Body of pancreas (tissue), 4 donors: ENCODE results near the gene TENT5C. TPM values are rescaled to one million over a fixed set of nuclear protein-coding genes. Genes with fewer than 3 reads are reported as not detected.

Experiments used
- ATAC-seq: fragments of 150-250 bp; one replicate; pipeline ENCODE4 v1.9.1; 2016
- DNase-seq, 4 donors: peaks; one replicate each; pipeline ENCODE4 v3.0.0-alpha.2; 2019
- H3K27ac ChIP-seq, 4 donors: fragments of 200-600 bp; sonication (generic); 1 replicate in 3 of 4; 2 replicates in 1 of 4; pipeline versions ENCODE4 v1.5.1 to v1.6.1; 2016 to 2019; ENCODE audit warnings: mild to moderate bottlenecking in 1 of 4, mixed read lengths in 1 of 4, moderate library complexity in 1 of 4
- H3K27me3 ChIP-seq, 2 donors: fragments of 200-600 bp; sonication (generic); one replicate each; pipeline ENCODE4 v1.6.0; 2016; ENCODE audit warnings: mild to moderate bottlenecking in 1 of 2
- H3K36me3 ChIP-seq, 2 donors: fragments of 200-600 bp; sonication (generic); replicated peaks in 1 of 2; 2 replicates each; pipeline ENCODE4 v1.5.1; 2016; ENCODE audit warnings: low read depth in 2 of 2; ENCODE audit not compliant: insufficient read depth in 1 of 2
- H3K4me1 ChIP-seq: fragments of 200-600 bp; sonication (generic); one replicate; pipeline ENCODE4 v1.6.0; 2016
- H3K4me3 ChIP-seq, 2 donors: fragments of 200-600 bp; sonication (generic); 1 replicate in 1 of 2; 2 replicates in 1 of 2; pipeline ENCODE4 v1.5.1; 2016 to 2019
- H3K9me3 ChIP-seq, 3 donors: fragments of 200-600 bp; sonication (generic); 1 replicate in 2 of 3; 2 replicates in 1 of 3; pipeline ENCODE4 v1.5.1; 2016
- CTCF ChIP-seq, 7 experiments: fragments of 450-650 bp in 4 of 7; fragments of 200-600 bp in 3 of 7; sonication (generic) in 3 of 7; IDR thresholded peaks; one replicate each; pipeline ENCODE4 v1.5.1; 2016 to 2019; ENCODE audit warnings: antibody characterized with exemption in 7 of 7
- POLR2A ChIP-seq, 3 donors: fragments of 450-650 bp; IDR thresholded peaks; one replicate each; pipeline ENCODE4 v1.6.1; 2016; ENCODE audit warnings: antibody characterized with exemption in 3 of 3, mild to moderate bottlenecking in 2 of 3
- WGBS, 2 donors: methylation state at CpG; one replicate each; pipeline ENCODE4 v1.1.5; 2017; 5-methylcytosine and 5-hydroxymethylcytosine counted together
- intact Hi-C: fragments of 100-400 bp; cut with DNase I; formaldehyde crosslinking; loops from one replicate; pipeline ENCODE4 v1.15.1; 2023
- total RNA-seq, 2 donors: library from RNA; depleted of rRNA; stranded (reverse); fragments of >200 nt; gene quantifications; one replicate each; pipeline ENCODE4 v1.1.0, GENCODE V29; 2016

The TENT5C gene
- total RNA-seq, 2 donors from 2014 or later: 30.0 to 39.7 TPM

DNA sequence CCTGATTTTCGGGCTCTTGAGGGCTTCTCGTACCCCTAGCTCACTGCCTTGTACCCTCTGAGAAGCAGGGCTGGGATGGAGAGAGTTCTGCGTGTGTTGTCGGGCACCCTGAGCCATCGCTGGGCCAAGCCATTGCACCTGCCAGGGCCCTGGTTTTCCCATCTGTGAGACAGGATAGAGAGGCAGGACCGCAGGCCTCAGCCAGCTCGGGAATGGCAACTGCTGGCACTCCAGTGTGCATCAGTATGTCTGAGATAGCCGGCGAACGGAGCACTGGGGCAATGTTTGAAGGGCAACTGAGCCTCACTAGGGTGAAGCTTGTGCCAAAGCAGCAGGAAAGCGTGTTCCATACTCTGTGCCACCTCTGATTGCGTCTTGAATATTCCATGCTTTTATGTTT is 66.9 kb downstream of the TENT5C start:
- no peak overlapping the region for H3K4me3 ChIP-seq
- H3K27me3 ChIP-seq: no peaks in the 10 kb centered on the region
- ATAC-seq (no peak), DNase-seq (no peak)
- 57 to 62% methylated on average over 11 to 12 of the region's 12 CpGs for WGBS, 2 donors
- no peaks in the 10 kb centered on the region for H3K9me3 ChIP-seq
- H3K4me1 ChIP-seq: peaks cover 55% of the 10 kb centered on the region
- intact Hi-C loops: no loop called here
- no peaks in the 10 kb centered on the region for H3K36me3 ChIP-seq
- H3K27ac ChIP-seq: no peak overlapping the region
- TF ChIP-seq CTCF (IDR thresholded peaks at IDR 0.05) (no peak), POLR2A (IDR thresholded peaks at IDR 0.05) (no peak)

- H3K27ac ChIP-seq: no peak overlapping the region
- H3K4me1 ChIP-seq: peaks cover 60% of the 10 kb centered on the region
- no peak overlapping the region for H3K4me3 ChIP-seq
- TF ChIP-seq CTCF (IDR thresholded peaks at IDR 0.05): no peak
- no peak for TF ChIP-seq POLR2A (IDR thresholded peaks at IDR 0.05)
- intact Hi-C loops: no loop called here
- ATAC-seq (no peak), DNase-seq (no peak)
- no peaks in the 10 kb centered on the region for H3K36me3 ChIP-seq
- 81 to 89% methylated on average over 2 of the region's 2 CpGs for WGBS, 2 donors
- H3K9me3 ChIP-seq: no peaks in the 10 kb centered on the region
- no peaks in the 10 kb centered on the region for H3K27me3 ChIP-seq
These were observed 67.6 kb downstream of the TENT5C start for GRCh38 chr1:117673405-117673804.

DNA sequence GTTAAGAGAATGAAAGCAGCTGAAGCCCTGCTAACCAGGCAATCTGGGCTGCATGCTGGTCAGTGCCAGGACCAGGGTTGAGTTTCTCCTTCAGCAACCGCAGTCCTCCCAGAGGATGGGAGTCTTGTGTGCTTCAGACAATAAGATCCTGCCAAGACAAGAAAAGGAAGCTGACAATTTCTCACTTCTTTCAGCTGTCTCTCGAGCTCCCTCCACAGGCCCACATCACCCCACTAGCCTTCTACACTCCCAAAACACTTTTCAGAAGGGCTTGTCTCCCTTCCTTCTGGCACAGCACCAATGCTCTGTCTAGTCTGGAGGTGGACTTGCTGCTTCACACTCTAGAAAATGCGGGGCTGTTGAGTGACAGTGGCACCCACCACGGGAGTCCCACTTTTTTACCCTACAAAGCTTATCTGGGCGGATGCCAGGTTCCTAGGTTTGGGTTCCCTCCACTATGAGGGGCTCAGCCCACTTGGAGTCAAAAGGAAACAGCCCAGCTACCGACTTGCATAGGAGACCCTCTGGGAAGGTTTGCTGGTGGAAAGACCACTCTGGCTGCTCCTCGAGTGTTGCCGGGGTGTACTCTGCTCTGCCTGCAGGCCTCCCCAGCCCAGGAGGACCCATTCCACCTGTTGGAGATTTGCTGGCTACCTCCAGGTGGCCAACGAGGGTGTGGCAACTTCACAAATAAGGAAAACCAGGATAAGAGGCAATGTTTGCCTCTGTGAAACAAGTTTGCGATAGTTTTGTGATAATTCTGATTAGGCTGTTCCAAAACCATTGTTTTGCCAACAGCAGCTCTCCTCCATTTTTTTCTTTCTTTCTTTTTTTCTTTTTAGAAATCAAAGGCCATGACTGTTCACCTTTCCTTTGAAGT is 68.9 kb downstream of the TENT5C start:
- Histone ChIP-seq H3K9me3 (no peaks in the 10 kb centered on the region), H3K4me1 (peaks cover 74% of the 10 kb centered on the region), H3K27ac (peak overlapping the region in 3 of 4 donors; percentile 31 to 50 (median 40)), H3K36me3 (no peaks in the 10 kb centered on the region), H3K4me3 (no peak overlapping the region), H3K27me3 (no peaks in the 10 kb centered on the region)
- DNase-seq (peak; percentile 42 to 76 (median 62)), ATAC-seq (peak; percentile 55)
- WGBS, 2 donors: 35 to 40% methylated on average over 9 to 10 of the region's 10 CpGs
- intact Hi-C loops: no loop called here
- peak in 4 of 7 experiments; percentile 25 to 52 (median 34) for TF ChIP-seq CTCF (IDR thresholded peaks at IDR 0.05)
- no peak for TF ChIP-seq POLR2A (IDR thresholded peaks at IDR 0.05)

DNA sequence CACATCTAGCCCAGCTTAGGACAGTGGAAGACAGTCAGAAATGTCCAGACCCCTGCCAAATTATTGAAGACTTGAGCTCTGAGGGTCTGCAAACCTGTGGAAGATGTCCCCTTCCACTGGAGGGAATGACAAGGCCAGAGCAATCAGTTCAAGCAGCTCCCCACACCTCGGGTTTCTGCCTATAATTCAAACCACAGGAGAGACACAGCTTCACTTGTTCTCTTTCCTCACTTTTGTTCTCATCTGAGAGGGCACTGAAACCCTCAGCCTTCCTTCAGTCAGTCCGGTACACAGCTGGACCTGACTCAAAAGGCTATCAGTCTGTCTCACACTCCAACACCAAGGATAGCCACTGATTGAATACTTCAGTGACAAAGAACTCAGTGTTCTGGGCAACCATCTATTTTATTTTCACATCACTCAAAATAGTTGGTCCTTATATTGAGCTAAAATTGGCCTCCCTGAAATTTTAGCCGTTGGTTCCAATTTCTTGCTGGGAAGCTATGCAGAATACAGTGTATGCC is 70.1 kb downstream of the TENT5C start:
- Histone ChIP-seq H3K27ac (peak overlapping the region; percentile 9 to 50 (median 36)), H3K4me3 (no peak overlapping the region), H3K36me3 (no peaks in the 10 kb centered on the region), H3K27me3 (no peaks in the 10 kb centered on the region), H3K9me3 (no peaks in the 10 kb centered on the region), H3K4me1 (peaks cover 78% of the 10 kb centered on the region)
- ATAC-seq (peak; percentile 35), DNase-seq (peak in 3 of 4 donors; percentile 46 to 54 (median 51))
- intact Hi-C loops: no loop called here
- TF ChIP-seq CTCF (IDR thresholded peaks at IDR 0.05) (no peak), POLR2A (IDR thresholded peaks at IDR 0.05) (no peak)
- 16 to 19% methylated on average over 3 of the region's 3 CpGs for WGBS, 2 donors
